HG03575 (cell line): ENCODE measurements around the gene CLDN19.

Experiments used
- ATAC-seq: cut with Tn5 transposase; IDR thresholded peaks from one replicate; pipeline ENCODE4 v1.9.1; 2021; ENCODE audit not compliant: unreplicated experiment, insufficient number of reproducible peaks, low FRiP score; ENCODE audit errors: extremely low read depth

The CLDN19 gene

DNA sequence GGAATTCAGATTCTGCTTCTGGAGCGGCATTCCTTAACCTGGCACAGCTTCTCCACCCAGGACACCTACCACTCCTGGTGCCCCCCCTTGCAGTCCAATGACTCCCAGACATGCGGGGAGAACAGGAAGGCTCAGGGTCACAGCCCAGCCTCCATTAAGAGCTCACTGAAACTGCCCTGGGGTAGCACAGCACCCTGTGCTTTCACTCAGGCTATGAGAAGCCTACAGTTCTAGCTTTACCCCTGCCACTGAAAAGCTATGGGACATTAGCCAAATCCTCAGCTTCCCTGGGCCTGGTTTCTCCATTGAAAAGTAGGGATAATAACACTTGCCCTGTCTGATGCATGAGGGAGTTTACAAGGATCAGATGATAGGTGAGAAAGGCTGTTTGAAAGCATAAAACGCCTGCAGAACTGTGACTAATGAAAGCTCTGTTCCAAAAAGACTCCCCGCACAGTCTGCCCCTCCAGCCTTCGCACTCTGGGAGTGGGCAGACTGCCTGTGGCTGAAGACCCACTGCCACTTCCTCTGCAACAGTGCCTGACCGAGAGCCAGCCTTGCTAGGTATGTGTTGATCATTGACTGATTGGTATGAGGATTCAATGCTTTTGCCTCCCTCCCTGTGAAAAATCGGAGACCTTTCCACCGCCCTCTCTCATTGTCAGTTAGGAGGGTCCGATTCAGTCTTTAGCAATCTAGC is 2.7 kb upstream of the CLDN19 start:
- no peak for ATAC-seq

GRCh38 chr1:42742141-42742540 is 2.1 kb upstream of the CLDN19 start:
- no peak for ATAC-seq

GRCh38 chr1:42741706-42742105 is 1.7 kb upstream of the CLDN19 start:
- no peak for ATAC-seq

DNA sequence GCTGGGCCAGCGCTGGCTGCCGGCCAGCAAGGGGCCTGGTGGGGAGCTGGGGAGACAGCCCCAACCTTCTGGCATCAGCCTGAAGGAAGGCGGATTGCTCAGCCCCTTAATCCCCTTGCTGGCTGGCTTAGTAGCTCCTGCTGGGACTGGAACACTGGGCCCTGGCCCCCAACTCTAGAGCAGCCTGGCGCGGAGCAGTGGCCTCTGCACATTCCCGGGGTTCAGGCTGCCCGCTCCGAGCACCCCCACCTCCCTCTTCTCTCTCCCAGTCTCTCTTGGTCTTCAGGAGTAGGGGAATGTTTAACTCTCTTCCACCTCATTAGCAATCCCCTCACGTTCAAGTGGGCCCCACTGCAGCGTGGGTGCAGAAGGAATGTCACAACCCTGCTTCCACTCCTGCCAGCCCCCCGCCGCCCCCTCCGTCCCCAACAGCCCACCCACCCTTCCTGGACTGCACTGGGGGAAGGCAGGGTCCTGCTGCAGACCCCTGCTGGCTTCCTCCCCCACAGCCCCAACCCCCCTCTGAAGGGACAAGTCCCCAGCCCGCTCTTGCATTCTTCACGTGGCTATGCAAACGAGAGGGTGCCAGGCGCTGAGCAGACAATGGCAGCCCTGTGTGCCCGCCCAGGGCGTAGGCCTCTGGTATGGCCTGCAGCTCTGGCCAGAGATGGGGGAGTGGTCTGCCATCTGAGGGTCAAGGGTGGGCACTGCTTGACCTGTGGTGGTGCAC is 980 bp upstream of the CLDN19 start:
- ATAC-seq = no peak

DNA sequence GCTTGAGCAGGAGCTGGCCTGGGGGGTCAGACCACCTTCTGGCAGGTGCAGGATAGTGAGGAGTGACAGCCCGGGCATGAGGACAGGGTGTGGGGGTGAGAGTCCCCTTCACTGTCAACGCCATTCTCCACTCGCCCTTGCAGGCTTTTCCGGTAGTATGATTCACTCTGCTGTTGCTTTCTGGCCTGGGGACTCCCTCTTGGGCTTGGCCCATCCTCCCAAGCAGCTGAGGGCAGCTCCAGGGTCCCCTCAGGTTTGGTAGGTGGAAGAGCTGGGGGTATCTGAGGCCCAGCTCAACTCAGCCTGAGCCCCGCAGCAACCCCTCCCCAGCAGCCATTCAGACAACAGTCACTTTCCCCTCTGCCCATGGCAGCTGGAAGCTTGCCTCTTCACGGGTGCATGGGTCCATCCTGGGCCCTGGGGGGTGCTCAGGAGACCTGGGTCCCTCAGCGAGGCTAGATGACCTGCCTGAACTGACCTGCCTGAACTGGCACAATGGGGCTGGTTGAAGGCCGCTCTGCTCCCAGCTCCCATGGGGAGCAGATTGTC is 1.3 kb downstream of the CLDN19 start:
- ATAC-seq = no peak

- ATAC-seq = no peak
Observed at GRCh38 chr1:42737986-42738677, 1.9 kb downstream of the CLDN19 start.

DNA sequence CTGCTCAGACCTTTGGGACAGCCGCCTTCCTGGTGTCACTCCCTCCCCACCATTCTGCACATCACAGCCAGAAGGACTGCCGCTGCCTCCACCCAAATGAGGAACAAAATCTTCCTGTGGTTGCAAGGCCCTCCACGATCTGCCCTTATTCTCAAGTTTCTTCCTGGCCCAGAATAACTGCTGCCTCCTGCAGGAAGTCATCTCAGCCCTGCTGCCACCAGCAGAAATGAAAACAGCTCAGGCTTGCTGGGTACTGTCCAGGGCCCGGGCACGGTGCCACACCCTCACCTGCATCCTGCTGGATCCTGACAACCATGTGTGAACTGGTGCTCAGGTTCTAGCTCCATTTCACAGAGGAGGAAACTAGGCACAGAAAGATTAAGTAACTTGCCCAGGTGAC is 2.8 kb downstream of the CLDN19 start:
- no peak for ATAC-seq

GRCh38 chr1:42736571-42737200 is 3.4 kb downstream of the CLDN19 start:
- ATAC-seq = no peak

DNA sequence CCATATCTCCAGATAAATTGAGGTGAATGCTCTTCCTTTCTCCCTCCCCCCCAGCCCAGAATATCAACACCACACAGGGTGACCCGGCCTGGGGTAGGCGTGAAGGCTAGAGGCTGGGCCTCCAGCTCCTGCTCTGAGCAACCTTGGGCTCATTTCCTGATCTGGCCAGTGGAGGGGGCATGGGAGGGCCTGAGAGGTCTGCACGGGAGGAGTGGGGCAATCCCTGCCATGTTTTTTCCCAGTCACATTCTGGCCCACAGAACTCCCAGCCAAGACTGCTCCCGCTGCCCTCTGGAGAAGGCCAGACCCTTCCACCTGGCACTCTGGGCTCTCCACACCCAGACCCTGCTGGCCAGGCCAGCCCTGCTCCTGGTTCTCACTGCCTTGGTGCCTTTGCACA is 3.9 kb downstream of the CLDN19 start:
- no peak for ATAC-seq

GRCh38 chr1:42735477-42736105 is 4.4 kb downstream of the CLDN19 start:
- ATAC-seq = no peak

GRCh38 chr1:42735056-42735455 is 5.0 kb downstream of the CLDN19 start:
- no peak for ATAC-seq

- no peak for ATAC-seq
Observed at GRCh38 chr1:42734201-42735035, 5.6 kb downstream of the CLDN19 start.

GRCh38 chr1:42733415-42734200 is 6.4 kb downstream of the CLDN19 start:
- ATAC-seq = no peak

- no peak for ATAC-seq
Observed at GRCh38 chr1:42732126-42732680, 7.8 kb downstream of the CLDN19 start.

DNA sequence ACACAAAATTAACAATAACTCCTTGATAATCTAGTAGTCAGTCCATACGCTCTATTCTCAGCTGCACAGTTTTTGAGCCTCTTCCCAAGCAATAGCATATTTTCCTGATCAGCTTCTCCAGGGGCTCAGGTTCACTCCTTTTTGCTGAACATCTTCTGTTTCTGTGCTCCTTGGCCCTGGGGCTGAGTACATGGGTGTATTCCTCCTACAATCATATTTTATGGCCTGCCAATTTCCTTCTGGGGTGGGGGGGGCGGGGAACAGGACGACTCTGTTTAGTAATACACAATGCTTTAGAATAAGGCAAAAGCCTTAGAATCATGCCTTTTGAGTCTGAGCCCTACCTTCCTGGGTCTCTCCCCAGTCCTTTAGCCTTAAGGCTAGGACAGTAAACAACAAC is 8.5 kb downstream of the CLDN19 start:
- ATAC-seq = no peak

DNA sequence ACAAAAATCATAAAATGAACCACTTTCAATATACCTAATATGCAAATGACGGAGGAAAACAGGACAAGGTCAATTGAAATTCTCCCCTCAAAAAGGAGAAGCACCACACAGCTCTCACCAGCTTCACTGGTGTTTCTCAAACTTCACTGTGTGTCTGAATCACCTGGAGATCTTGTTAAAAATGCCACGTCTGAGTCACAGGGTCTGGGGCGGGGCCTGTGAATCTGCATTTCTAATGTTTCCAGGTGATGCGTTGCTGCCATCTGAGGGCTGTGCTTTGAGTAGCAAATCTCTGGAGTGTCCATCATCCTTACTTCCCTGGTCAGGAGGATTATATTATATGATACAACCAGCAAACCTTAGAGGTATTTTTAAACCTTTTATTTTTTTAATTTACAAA is 9.0 kb downstream of the CLDN19 start:
- ATAC-seq = no peak

GRCh38 chr1:42730002-42730401 is 10.0 kb downstream of the CLDN19 start:
- ATAC-seq = no peak
